MCF 10A (cell line): Measurements from ENCODE around the gene THY1. TPM values are rescaled to one million over a fixed set of nuclear protein-coding genes. Genes with fewer than 3 reads are reported as not detected.

Experiments used
- BruUV-seq: library from RNA; stranded (reverse); fragments of 400-500 nt; replicated peaks from 2 replicates; lab custom pipeline; 2021; lab: Mats Ljungman, UMichigan
- CTCF ChIA-PET: fragments of 300-600 bp; sonication (Branson Sonifier 250); formaldehyde crosslinking; extraction: SDS; loops from one replicate; lab custom pipeline; 2021; ENCODE audit warnings: antibody characterized with exemption, inconsistent platforms; lab: Yijun Ruan, JAX
- POLR2A ChIA-PET: fragments of 300-600, 350-650 bp; sonication (Branson Sonifier 250); formaldehyde crosslinking; extraction: SDS; loops from one replicate; lab custom pipeline; 2020; ENCODE audit warnings: antibody characterized with exemption, inconsistent platforms; lab: Yijun Ruan, JAX
- DNase-seq: peaks from one replicate; pipeline ENCODE4 v3.0.0-alpha.2; 2018; ENCODE audit not compliant: unreplicated experiment
- H3K27ac Mint-ChIP-seq: one replicate; pipeline ENCODE4 v1.8.0; 2022; ENCODE audit warnings: mild to moderate bottlenecking, low read depth, mixed read lengths; ENCODE audit not compliant: unreplicated experiment
- H3K27me3 Mint-ChIP-seq: one replicate; pipeline ENCODE4 v1.8.0; 2022; ENCODE audit warnings: mixed read lengths; ENCODE audit not compliant: insufficient read depth, unreplicated experiment
- H3K36me3 Mint-ChIP-seq: one replicate; pipeline ENCODE4 v1.8.0; 2022; ENCODE audit warnings: mild to moderate bottlenecking, moderate library complexity, mixed read lengths; ENCODE audit not compliant: insufficient read depth, unreplicated experiment
- H3K4me1 Mint-ChIP-seq: one replicate; pipeline ENCODE4 v1.8.0; 2022; ENCODE audit warnings: mixed read lengths; ENCODE audit not compliant: insufficient read depth, unreplicated experiment
- H3K4me3 Mint-ChIP-seq: one replicate; pipeline ENCODE4 v1.8.0; 2022; ENCODE audit warnings: mild to moderate bottlenecking, moderate library complexity, mixed read lengths; ENCODE audit not compliant: unreplicated experiment
- H3K9me3 Mint-ChIP-seq: one replicate; pipeline ENCODE4 v1.8.0; 2022; ENCODE audit warnings: mixed read lengths; ENCODE audit not compliant: unreplicated experiment
- CTCF ChIP-seq: fragments of 200-600 bp; IDR thresholded peaks from one replicate; pipeline ENCODE4 v1.8.0; 2022; ENCODE audit warnings: antibody characterized with exemption, mild to moderate bottlenecking; ENCODE audit not compliant: unreplicated experiment
- intact Hi-C: fragments of 100-400 bp; cut with micrococcal nuclease; formaldehyde crosslinking; loops from 2 replicates; pipeline ENCODE4 v1.14.1; 2022
- total RNA-seq: library from RNA; stranded (reverse); gene quantifications from 2 replicates; pipeline ENCODE4 v1.2.3, GENCODE V29; 2022

The THY1 gene
- total RNA-seq, 1 experiment from 2014 or later: not detected

GRCh38 chr11:119404872-119405271 lies 18.1 kb downstream of the THY1 start:
- intact Hi-C loops: no loop called here
- Mint-ChIP-seq H3K27me3 (no peaks in the 10 kb centered on the region), H3K4me3 (no peak overlapping the region), H3K9me3 (peaks cover 3% of the 10 kb centered on the region), H3K27ac (peak overlapping the region; percentile 36), H3K4me1 (peaks cover 5% of the 10 kb centered on the region), H3K36me3 (no peaks in the 10 kb centered on the region)
- no peak for TF ChIP-seq CTCF
- DNase-seq: no peak
- CTCF ChIA-PET: interaction anchor here (0.6 to 1.8 kb wide), 3 partner anchors 11 to 81 kb away, joined by 3 to 5 read pairs (median 3); no protein-coding TSS in a partner anchor
- no TSS peak for BruUV-seq
- POLR2A ChIA-PET: interaction anchor here (1.0 kb wide), 1 partner anchor 13 kb away, joined by 3 read pairs; no protein-coding TSS in a partner anchor

- no peak overlapping the region for H3K27ac Mint-ChIP-seq
- H3K4me3 Mint-ChIP-seq: no peak overlapping the region
- DNase-seq: no peak
- peaks cover 5% of the 10 kb centered on the region for H3K4me1 Mint-ChIP-seq
- POLR2A ChIA-PET: no interaction called here
- H3K9me3 Mint-ChIP-seq: peaks cover 22% of the 10 kb centered on the region
- H3K27me3 Mint-ChIP-seq: no peaks in the 10 kb centered on the region
- intact Hi-C loops: no loop called here
- CTCF ChIA-PET: no interaction called here
- no peak for TF ChIP-seq CTCF
- peaks cover 6% of the 10 kb centered on the region for H3K36me3 Mint-ChIP-seq
- no TSS peak for BruUV-seq
These were observed 20.0 kb downstream of the THY1 start for GRCh38 chr11:119403021-119403420.

GRCh38 chr11:119402470-119402869 lies 20.5 kb downstream of the THY1 start:
- H3K9me3 Mint-ChIP-seq: peaks cover 27% of the 10 kb centered on the region
- POLR2A ChIA-PET: no interaction called here
- CTCF ChIA-PET: no interaction called here
- no peak for TF ChIP-seq CTCF
- peaks cover 5% of the 10 kb centered on the region for H3K4me1 Mint-ChIP-seq
- H3K27ac Mint-ChIP-seq: no peak overlapping the region
- H3K27me3 Mint-ChIP-seq: no peaks in the 10 kb centered on the region
- BruUV-seq: no TSS peak
- H3K36me3 Mint-ChIP-seq: peaks cover 6% of the 10 kb centered on the region
- DNase-seq: no peak
- intact Hi-C loops: no loop called here
- no peak overlapping the region for H3K4me3 Mint-ChIP-seq

- H3K27me3 Mint-ChIP-seq: no peaks in the 10 kb centered on the region
- no TSS peak for BruUV-seq
- H3K36me3 Mint-ChIP-seq: peaks cover 12% of the 10 kb centered on the region
- TF ChIP-seq CTCF: no peak
- ChIA-PET CTCF (interaction anchor here (0.6 kb wide), 2 partner anchors 19 to 370 kb away, joined by 3 read pairs; no protein-coding TSS in a partner anchor), POLR2A (interaction anchor here (0.5 to 1.3 kb wide), 2 partner anchors 64 to 74 kb away, joined by 3 read pairs; no protein-coding TSS in a partner anchor)
- intact Hi-C loops: no loop called here
- no peak overlapping the region for H3K4me3 Mint-ChIP-seq
- no peak for DNase-seq
- peaks cover 27% of the 10 kb centered on the region for H3K9me3 Mint-ChIP-seq
- H3K4me1 Mint-ChIP-seq: peaks cover 5% of the 10 kb centered on the region
- H3K27ac Mint-ChIP-seq: no peak overlapping the region
These were observed 22.1 kb downstream of the THY1 start for GRCh38 chr11:119400860-119401259.
